Lung (tissue), 12 donors: Measurements from ENCODE around the gene SSBP3. TPM values are rescaled to one million over a fixed set of nuclear protein-coding genes. Genes with fewer than 3 reads are reported as not detected.
A peak's percentile ranks its signal among the peaks of the same experiment; 100 is the strongest.

Source experiments
- ATAC-seq: fragments of 200-7000 bp; cut with Tn5 transposase; one replicate; pipeline ENCODE4 v1.9.1; 2020; ENCODE audit warnings: moderate number of reproducible peaks; ENCODE audit not compliant: insufficient read depth, low FRiP score
- DNase-seq, 3 donors: peaks; one replicate each; pipeline ENCODE4 v3.0.0-alpha.2; 2013 to 2017
- H3K27ac ChIP-seq, 2 donors: one replicate each; pipeline ENCODE4 v1.5.1; 2013; ENCODE audit warnings: mild to moderate bottlenecking in 2 of 2, moderate library complexity in 2 of 2, control low read depth in 1 of 2, inconsistent platforms in 1 of 2, low read depth in 1 of 2, low read length in 1 of 2
- H3K27me3 ChIP-seq, 3 donors: one replicate each; pipeline ENCODE4 v1.5.1; 2013; ENCODE audit warnings: low read length in 2 of 3; ENCODE audit not compliant: control insufficient read depth in 3 of 3, insufficient read depth in 3 of 3
- H3K36me3 ChIP-seq, 4 donors: one replicate each; pipeline ENCODE4 v1.5.1; 2013; ENCODE audit warnings: low read length in 4 of 4, mild to moderate bottlenecking in 1 of 4, moderate library complexity in 1 of 4; ENCODE audit not compliant: control insufficient read depth in 4 of 4, insufficient read depth in 4 of 4
- H3K4me1 ChIP-seq, 5 donors: one replicate each; pipeline ENCODE4 v1.5.1; 2013; ENCODE audit warnings: low read length in 5 of 5, mild to moderate bottlenecking in 2 of 5, moderate library complexity in 1 of 5; ENCODE audit not compliant: control insufficient read depth in 5 of 5, insufficient read depth in 5 of 5
- H3K4me3 ChIP-seq: one replicate; pipeline ENCODE4 v1.5.1; 2013; ENCODE audit warnings: mild to moderate bottlenecking, control low read depth, moderate library complexity
- H3K9ac ChIP-seq, 2 donors: one replicate each; pipeline ENCODE4 v1.5.1; 2013; ENCODE audit warnings: low read length in 2 of 2, control low read depth in 1 of 2; ENCODE audit not compliant: insufficient read depth in 1 of 2
- H3K9me3 ChIP-seq, 4 donors: one replicate each; pipeline ENCODE4 v1.5.1; 2013; ENCODE audit warnings: low read length in 3 of 4, mild to moderate bottlenecking in 1 of 4, moderate library complexity in 1 of 4; ENCODE audit not compliant: control insufficient read depth in 4 of 4, insufficient read depth in 3 of 4
- CTCF ChIP-seq: IDR thresholded peaks from 2 replicates; pipeline ENCODE4 v1.5.1; 2012; ENCODE audit warnings: mild to moderate bottlenecking; ENCODE audit errors: control extremely low read depth, extremely low read depth
- WGBS, 2 donors: extraction: QIAGEN DNeasy Blood & Tissue Kit; methylation state at CpG; one replicate each; pipeline ENCODE4 v1.1.7; 2013; 5-methylcytosine and 5-hydroxymethylcytosine counted together
- polyA plus RNA-seq, 2 donors: library from polyadenylated mRNA; stranded (reverse); fragments of 200-250 nt; gene quantifications; one replicate each; pipeline ENCODE4 v1.2.1, GENCODE V29; 2013
- total RNA-seq, 2 donors: library from RNA; depleted of rRNA in 1 of 2; stranded (reverse); fragments of >200 nt in 1 of 2; gene quantifications; one replicate each; pipeline ENCODE4 v1.2.1, GENCODE V29; 2014 to 2021
- donor health status: control.
- donor health status: control.
- donor health status: Bipolar disorder and iron deficiency.
- donor health status: healthy.
- donor health status: DM: yes; HTN: yes; CAD: no.

The SSBP3 gene
- total and polyA plus RNA-seq, 4 donors: 15.9 to 47.8 (median 34.8) TPM

- peak in 2 of 3 donors; percentile 24 to 31 for DNase-seq
- no peak overlapping the region for H3K27ac ChIP-seq
Observed at GRCh38 chr1:54221867-54222484, 184.2 kb downstream of the SSBP3 start.

DNA sequence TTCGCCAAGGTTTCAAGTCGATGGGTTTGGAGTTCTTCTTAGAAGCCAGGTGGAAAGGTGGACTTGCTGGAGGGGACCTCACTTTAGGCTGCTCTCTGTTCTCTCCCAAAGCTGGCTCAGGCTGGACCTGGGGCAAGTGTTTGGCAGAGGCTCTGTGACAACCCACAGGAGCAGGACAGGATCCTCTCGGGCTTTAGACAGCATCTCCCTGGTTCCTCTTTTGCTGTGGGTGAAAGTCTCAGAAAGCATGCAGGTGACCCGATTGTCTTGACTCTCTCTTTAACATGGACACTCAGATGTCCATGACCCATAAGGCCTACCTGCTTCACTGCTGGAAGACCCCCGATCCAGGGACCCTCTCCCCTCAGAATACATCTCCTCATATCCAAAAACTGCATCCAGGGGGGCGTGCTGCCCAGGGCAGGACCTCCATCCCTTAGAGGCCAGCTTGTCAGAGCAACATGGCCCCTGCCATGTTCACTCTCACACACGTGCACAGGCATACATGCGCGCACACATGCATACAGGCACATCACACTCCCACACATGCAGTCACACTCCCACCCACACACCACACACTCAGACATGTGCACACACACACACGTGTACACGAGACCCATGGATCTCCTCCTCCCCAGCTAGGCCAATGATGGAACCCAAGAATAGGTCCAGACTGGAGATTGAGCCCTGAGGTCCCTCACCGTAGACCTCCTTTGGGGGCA, 184.9 kb downstream of the SSBP3 start:
- no peaks in the 10 kb centered on the region for H3K27me3 ChIP-seq
- peaks cover 5 to 20% (median 10%) of the 10 kb centered on the region in 5 donors for H3K4me1 ChIP-seq
- H3K9ac ChIP-seq: no peak overlapping the region
- WGBS, 2 donors: 83 to 88% methylated on average over 12 of the region's 12 CpGs
- no peaks in the 10 kb centered on the region for H3K9me3 ChIP-seq
- H3K27ac ChIP-seq: peak overlapping the region in 1 of 2 donors; percentile 50
- peaks cover 18 to 33% (median 30%) of the 10 kb centered on the region in 4 donors for H3K36me3 ChIP-seq
- ATAC-seq (no peak), DNase-seq (no peak)
- TF ChIP-seq CTCF: no peak
- no peak overlapping the region for H3K4me3 ChIP-seq

More at GRCh38 chr1:54221867-54222484, 184.2 kb downstream of the SSBP3 start:
- Histone ChIP-seq H3K9ac (no peak overlapping the region), H3K36me3 (peaks cover 11 to 27% (median 24%) of the 10 kb centered on the region in 4 donors), H3K4me1 (peaks cover 5 to 20% (median 10%) of the 10 kb centered on the region in 5 donors), H3K4me3 (no peak overlapping the region), H3K27me3 (no peaks in the 10 kb centered on the region), H3K9me3 (no peaks in the 10 kb centered on the region)
- no peak for ATAC-seq
- WGBS, 2 donors: 95% methylated on average over 7 of the region's 7 CpGs
- no peak for TF ChIP-seq CTCF

GRCh38 chr1:54220004-54220811, 186.0 kb downstream of the SSBP3 start:
- Histone ChIP-seq H3K9ac (no peak overlapping the region), H3K4me3 (no peak overlapping the region), H3K9me3 (no peaks in the 10 kb centered on the region), H3K4me1 (peaks cover 5 to 20% (median 10%) of the 10 kb centered on the region in 5 donors), H3K27me3 (no peaks in the 10 kb centered on the region), H3K36me3 (peaks cover 21 to 40% (median 36%) of the 10 kb centered on the region in 4 donors), H3K27ac (peak overlapping the region in 1 of 2 donors; percentile 71)
- TF ChIP-seq CTCF: no peak
- WGBS, 2 donors: 46 to 53% methylated on average over 18 of the region's 18 CpGs
- DNase-seq: peak; percentile 49 to 81 (median 81)
- ATAC-seq: peak; percentile 39
